Fibroblast of lung (primary cell): ENCODE data around the gene RFPL2. TPM values are rescaled to one million over a fixed set of nuclear protein-coding genes. Genes with fewer than 3 reads are reported as not detected.

Experiments
- DNase-seq, 2 donors: peaks; one replicate each; pipeline versions ENCODE4 v3.0.0 to v3.0.0-alpha.2; 2010; ENCODE audit warnings: low read depth in 2 of 2
- H2AFZ ChIP-seq: 2 replicates; pipeline ENCODE4 v1.5.1; 2012; ENCODE audit warnings: low read length, control low read depth, inconsistent platforms
- H3K27ac ChIP-seq: 2 replicates; pipeline ENCODE4 v1.5.1; 2011; ENCODE audit warnings: low read length, control low read depth; ENCODE audit not compliant: insufficient read depth
- H3K27me3 ChIP-seq: 2 replicates; pipeline ENCODE4 v1.5.1; 2011; ENCODE audit warnings: mild to moderate bottlenecking, low read length; ENCODE audit not compliant: control insufficient read depth, insufficient read depth
- H3K36me3 ChIP-seq: 2 replicates; pipeline ENCODE4 v1.5.1; 2011; ENCODE audit warnings: low read length; ENCODE audit not compliant: control insufficient read depth, insufficient read depth
- H3K4me1 ChIP-seq: 2 replicates; pipeline ENCODE4 v1.5.1; 2011; ENCODE audit warnings: low read length; ENCODE audit not compliant: control insufficient read depth, insufficient read depth; ENCODE audit errors: extremely low read depth
- H3K4me2 ChIP-seq: 2 replicates; pipeline ENCODE4 v1.5.1; 2011; ENCODE audit warnings: low read length, control low read depth; ENCODE audit not compliant: insufficient read depth; ENCODE audit errors: extremely low read depth
- H3K4me3 ChIP-seq, 4 experiments: fragments of 200-600 bp in 1 of 4; sonication (generic) in 1 of 4; replicated peaks in 1 of 4; 2 replicates each; pipeline ENCODE4 v1.5.1; 2011 to 2016; ENCODE audit warnings: low read length in 4 of 4, low read depth in 3 of 4, mild to moderate bottlenecking in 3 of 4, control low read depth in 2 of 4, inconsistent platforms in 1 of 4, mixed read lengths in 1 of 4; ENCODE audit not compliant: insufficient read depth in 1 of 4; ENCODE audit errors: control extremely low read depth in 1 of 4
- H3K79me2 ChIP-seq: 2 replicates; pipeline ENCODE4 v1.5.1; 2012; ENCODE audit warnings: mild to moderate bottlenecking, low read length, inconsistent platforms; ENCODE audit not compliant: control insufficient read depth, insufficient read depth
- H3K9ac ChIP-seq: 2 replicates; pipeline ENCODE4 v1.5.1; 2011; ENCODE audit warnings: mild to moderate bottlenecking, low read length, control low read depth; ENCODE audit not compliant: insufficient read depth
- H3K9me3 ChIP-seq: 2 replicates; pipeline ENCODE4 v1.5.1; 2012; ENCODE audit warnings: low read depth, low read length; ENCODE audit not compliant: control insufficient read depth, insufficient read depth
- H4K20me1 ChIP-seq: 2 replicates; pipeline ENCODE4 v1.5.1; 2011; ENCODE audit warnings: low read length; ENCODE audit not compliant: control insufficient read depth, insufficient read depth; ENCODE audit errors: extremely low read depth
- EZH2 ChIP-seq: IDR thresholded peaks from 2 replicates; pipeline ENCODE4 v1.5.1; 2012; ENCODE audit warnings: low read length, control low read depth, mild to moderate bottlenecking; ENCODE audit errors: missing control alignments
- polyA plus RNA-seq, 2 donors: library from polyadenylated mRNA; depleted of rRNA in 1 of 2; stranded (reverse) in 1 of 2; unstranded in 1 of 2; fragments of >200 nt; gene quantifications; 2 replicates each; pipeline ENCODE4 v1.2.1, GENCODE V29; 2011 to 2012; ENCODE audit warnings: missing spikeins in 1 of 2
- total RNA-seq: library from RNA; depleted of rRNA; stranded (reverse); fragments of >200 nt; gene quantifications from 2 replicates; pipeline ENCODE4 v1.2.1, GENCODE V29; 2014
- TF ChIP-seq, protein P1 (sequence below), 2 donors: IDR thresholded peaks in 1 of 2; conservative IDR thresholded peaks in 1 of 2; 1 replicate in 1 of 2; 2 replicates in 1 of 2; pipeline ENCODE4 v1.5.1; 2011 to 2012; ENCODE audit warnings: low read length in 2 of 2, control low read depth in 1 of 2, inconsistent platforms in 1 of 2, low read depth in 1 of 2, mild to moderate bottlenecking in 1 of 2

Gene RFPL2
- total and polyA plus RNA-seq, 2 donors (not counting 1 experiment from before 2014, with no cell fraction given) = not detected

DNA sequence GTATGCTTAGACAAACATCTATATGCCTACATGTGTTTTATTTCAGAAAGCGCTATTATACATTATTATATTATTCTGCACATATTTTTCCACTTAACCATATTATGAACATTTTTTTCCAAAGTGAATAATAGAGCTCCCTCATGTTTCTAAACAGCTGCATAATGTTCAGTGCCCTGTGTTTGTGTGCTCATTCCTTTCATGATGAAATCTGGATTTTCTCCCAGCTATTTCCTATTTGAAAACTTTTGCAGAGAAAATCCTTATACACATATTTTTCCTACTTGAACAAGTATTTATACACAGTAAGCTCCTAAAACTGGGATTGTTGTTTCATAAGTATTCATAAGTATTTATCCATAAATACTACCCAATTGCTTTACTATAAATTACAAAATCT is 18.1 kb upstream of the RFPL2 start:
- H3K27me3 ChIP-seq = no peaks in the 10 kb centered on the region
- DNase-seq = no peak

DNA sequence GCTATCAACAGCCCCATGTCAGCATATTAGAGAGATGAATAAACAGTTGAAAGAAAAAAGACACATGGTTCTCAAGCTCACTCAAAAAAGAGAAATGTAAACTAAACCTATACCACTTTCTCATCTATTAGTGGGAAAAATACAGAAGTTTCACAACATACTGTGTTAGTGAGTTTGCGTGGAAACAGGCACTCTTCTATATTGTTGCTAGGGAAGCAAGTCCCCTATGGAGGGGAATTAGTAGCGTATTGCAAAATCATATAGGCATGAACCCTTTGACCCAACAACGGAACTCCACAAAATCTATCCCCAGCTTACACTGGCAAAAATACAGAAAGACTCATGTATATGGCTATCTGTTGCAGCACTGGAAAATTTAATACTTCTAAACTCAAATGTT is 14.2 kb upstream of the RFPL2 start:
- Histone ChIP-seq H3K4me2 (no peak overlapping the region), H3K4me3 (no peak overlapping the region), H3K4me1 (no peaks in the 10 kb centered on the region), H2AFZ (no peak overlapping the region), H3K36me3 (no peaks in the 10 kb centered on the region), H3K27me3 (no peaks in the 10 kb centered on the region), H3K27ac (no peak overlapping the region), H4K20me1 (no peaks in the 10 kb centered on the region), H3K9me3 (no peaks in the 10 kb centered on the region), H3K79me2 (no peaks in the 10 kb centered on the region), H3K9ac (no peak overlapping the region)
- DNase-seq = no peak
- TF ChIP-seq, protein P1, sequence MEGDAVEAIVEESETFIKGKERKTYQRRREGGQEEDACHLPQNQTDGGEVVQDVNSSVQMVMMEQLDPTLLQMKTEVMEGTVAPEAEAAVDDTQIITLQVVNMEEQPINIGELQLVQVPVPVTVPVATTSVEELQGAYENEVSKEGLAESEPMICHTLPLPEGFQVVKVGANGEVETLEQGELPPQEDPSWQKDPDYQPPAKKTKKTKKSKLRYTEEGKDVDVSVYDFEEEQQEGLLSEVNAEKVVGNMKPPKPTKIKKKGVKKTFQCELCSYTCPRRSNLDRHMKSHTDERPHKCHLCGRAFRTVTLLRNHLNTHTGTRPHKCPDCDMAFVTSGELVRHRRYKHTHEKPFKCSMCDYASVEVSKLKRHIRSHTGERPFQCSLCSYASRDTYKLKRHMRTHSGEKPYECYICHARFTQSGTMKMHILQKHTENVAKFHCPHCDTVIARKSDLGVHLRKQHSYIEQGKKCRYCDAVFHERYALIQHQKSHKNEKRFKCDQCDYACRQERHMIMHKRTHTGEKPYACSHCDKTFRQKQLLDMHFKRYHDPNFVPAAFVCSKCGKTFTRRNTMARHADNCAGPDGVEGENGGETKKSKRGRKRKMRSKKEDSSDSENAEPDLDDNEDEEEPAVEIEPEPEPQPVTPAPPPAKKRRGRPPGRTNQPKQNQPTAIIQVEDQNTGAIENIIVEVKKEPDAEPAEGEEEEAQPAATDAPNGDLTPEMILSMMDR (conservative IDR thresholded peaks at IDR 0.05 in 1 of 2, IDR thresholded peaks at IDR 0.05 in 1 of 2; ENCODE audit: low read depth in 1 of 2, low read length in 2 of 2) = no peak
- no peak for TF ChIP-seq EZH2

More for the DNA sequence above, 18.1 kb upstream of the RFPL2 start:
- no peak overlapping the region for H3K4me3 ChIP-seq
- H3K9me3 ChIP-seq = no peaks in the 10 kb centered on the region
- no peak overlapping the region for H3K4me2 ChIP-seq
- H2AFZ ChIP-seq = no peak overlapping the region
- H3K4me1 ChIP-seq = no peaks in the 10 kb centered on the region
- H4K20me1 ChIP-seq = no peaks in the 10 kb centered on the region
- no peaks in the 10 kb centered on the region for H3K36me3 ChIP-seq
- H3K79me2 ChIP-seq = no peaks in the 10 kb centered on the region
- no peak overlapping the region for H3K27ac ChIP-seq
- H3K9ac ChIP-seq = no peak overlapping the region
- TF ChIP-seq, protein P1 (conservative IDR thresholded peaks at IDR 0.05 in 1 of 2, IDR thresholded peaks at IDR 0.05 in 1 of 2; ENCODE audit: low read depth in 1 of 2, low read length in 2 of 2) = no peak
- TF ChIP-seq EZH2 = no peak

DNA sequence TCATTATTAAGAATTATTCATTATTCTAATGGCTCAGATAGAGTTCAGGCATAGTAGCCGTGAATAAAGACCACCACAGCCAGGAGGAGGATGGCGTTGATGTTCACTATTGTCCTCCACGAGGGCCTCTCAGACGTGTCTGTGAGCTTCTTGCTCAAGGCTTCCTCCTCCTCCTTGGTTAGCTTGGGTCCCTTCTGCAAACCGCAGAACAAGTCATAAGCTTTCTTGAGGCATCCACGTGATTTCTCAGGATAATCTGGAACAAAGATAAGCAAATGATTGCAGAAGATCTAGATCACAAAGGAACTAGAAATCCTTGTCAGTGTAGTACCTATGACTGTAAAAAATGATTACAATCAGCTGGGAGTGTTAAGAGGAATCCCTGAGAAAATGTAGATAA is 13.6 kb upstream of the RFPL2 start:
- Histone ChIP-seq H3K27ac (no peak overlapping the region), H3K36me3 (no peaks in the 10 kb centered on the region), H3K9ac (no peak overlapping the region), H3K27me3 (no peaks in the 10 kb centered on the region), H3K9me3 (no peaks in the 10 kb centered on the region), H3K79me2 (no peaks in the 10 kb centered on the region), H3K4me3 (no peak overlapping the region), H3K4me2 (no peak overlapping the region), H2AFZ (no peak overlapping the region), H3K4me1 (no peaks in the 10 kb centered on the region), H4K20me1 (no peaks in the 10 kb centered on the region)
- no peak for TF ChIP-seq EZH2
- no peak for DNase-seq
